ENCODE data around the gene THADA. TPM values are rescaled to one million over a fixed set of nuclear protein-coding genes. Genes with fewer than 3 reads are reported as not detected.

The THADA gene
- total RNA-seq, 2 experiments from 2014 or later: 31.2 to 32.3 TPM

DNA sequence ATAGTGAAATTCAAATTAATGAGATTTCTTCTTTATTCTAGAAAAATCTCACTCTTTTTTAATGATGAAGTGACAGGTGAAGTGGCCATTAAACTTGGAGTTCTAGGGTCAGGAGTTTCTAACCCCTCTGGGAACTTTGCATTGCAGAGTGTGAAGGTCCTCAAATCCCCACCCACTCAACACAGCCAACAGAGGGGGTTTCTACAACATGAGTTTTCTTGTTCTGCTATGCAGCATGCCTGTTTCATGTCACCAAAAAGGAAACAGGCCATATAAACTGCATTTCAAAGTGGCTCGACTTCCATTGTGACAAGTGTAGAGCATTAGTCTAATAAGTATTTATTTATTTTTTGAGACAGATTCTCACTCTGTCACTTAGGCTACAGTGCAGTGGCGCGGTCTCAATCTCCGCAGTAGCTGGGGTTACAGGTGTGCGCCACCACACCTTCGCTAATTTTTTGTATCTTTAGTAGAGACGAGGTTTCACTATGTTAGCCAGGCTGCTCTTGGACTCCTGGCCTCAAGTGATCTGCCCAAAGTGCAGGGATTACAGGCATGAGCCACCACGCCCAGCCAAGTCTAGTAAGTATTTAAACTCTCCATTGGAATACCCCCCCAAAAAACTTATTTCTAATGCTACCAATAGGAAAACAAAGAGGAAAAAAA lies 223.3 kb downstream of the THADA start:
- Histone ChIP-seq H3K27ac (ENCODE audit: low read depth, low read length, poor library complexity, severe bottlenecking) (no peak overlapping the region), H3K4me3 (ENCODE audit: low read depth, low read length, poor library complexity, severe bottlenecking) (no peak overlapping the region), H3K79me2 (ENCODE audit: insufficient read depth, low read depth, low read length) (no peaks in the 10 kb centered on the region), H3K9me3 (ENCODE audit: low read length) (no peaks in the 10 kb centered on the region), H3K36me3 (ENCODE audit: insufficient read depth, low read length) (no peaks in the 10 kb centered on the region), H4K20me1 (ENCODE audit: insufficient read depth, low read length) (no peaks in the 10 kb centered on the region), H3K4me2 (ENCODE audit: low read length) (no peak overlapping the region), H3K4me1 (ENCODE audit: insufficient read depth, low read length, poor library complexity, severe bottlenecking) (no peaks in the 10 kb centered on the region), H3K9me2 (ENCODE audit: insufficient read depth, low read length) (no peaks in the 10 kb centered on the region), H2AFZ (ENCODE audit: low read length) (no peak overlapping the region)
- no TSS peak for BruUV-seq (replicated peaks)
- POLR2A ChIA-PET: no interaction called here
- TF ChIP-seq EZH2phosphoT487 (IDR thresholded peaks at IDR 0.05; ENCODE audit: borderline replicate concordance, low read depth, low read length) (no peak), CTCF (conservative IDR thresholded peaks at IDR 0.05; ENCODE audit: low read length) (no peak)
- intact Hi-C loops (cut with micrococcal nuclease; ENCODE audit: unreplicated experiment): no loop called here
- DNase-seq (ENCODE audit: low spot score): no peak
- CTCF ChIA-PET (ENCODE audit: unreplicated experiment): no interaction called here

DNA sequence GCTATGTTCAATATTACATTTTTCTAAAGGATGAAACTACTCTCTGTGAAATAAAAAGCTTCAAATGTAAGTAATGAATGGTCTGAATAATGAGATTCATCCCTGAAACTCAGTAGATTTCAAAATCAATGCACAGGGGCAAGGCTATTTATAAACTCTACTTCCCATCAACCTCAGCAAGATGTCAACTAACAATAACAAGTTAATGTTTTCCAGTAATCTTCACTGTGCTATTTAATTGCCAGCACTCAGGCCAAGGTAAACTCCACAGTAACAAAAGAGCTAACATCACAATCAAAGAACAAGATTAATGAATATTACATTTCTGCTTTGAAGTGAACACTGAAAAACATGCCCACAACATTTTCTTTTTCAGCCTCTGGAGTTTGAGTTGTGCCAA lies 225.1 kb downstream of the THADA start:
- TF ChIP-seq EZH2phosphoT487 (IDR thresholded peaks at IDR 0.05; ENCODE audit: borderline replicate concordance, low read depth, low read length) (no peak), CTCF (conservative IDR thresholded peaks at IDR 0.05; ENCODE audit: low read length) (no peak)
- H3K27ac ChIP-seq (ENCODE audit: low read depth, low read length, poor library complexity, severe bottlenecking): no peak overlapping the region
- H3K4me3 ChIP-seq (ENCODE audit: low read depth, low read length, poor library complexity, severe bottlenecking): no peak overlapping the region
- ChIA-PET POLR2A (interaction anchor here (0.8 kb wide), 1 partner anchor 11 kb away, joined by 3 read pairs; no protein-coding TSS in a partner anchor), CTCF (ENCODE audit: unreplicated experiment) (no interaction called here)
- no peak overlapping the region for H2AFZ ChIP-seq (ENCODE audit: low read length)
- no peaks in the 10 kb centered on the region for H3K9me2 ChIP-seq (ENCODE audit: insufficient read depth, low read length)
- no peaks in the 10 kb centered on the region for H3K9me3 ChIP-seq (ENCODE audit: low read length)
- H3K36me3 ChIP-seq (ENCODE audit: insufficient read depth, low read length): no peaks in the 10 kb centered on the region
- H3K79me2 ChIP-seq (ENCODE audit: insufficient read depth, low read depth, low read length): no peaks in the 10 kb centered on the region
- no peaks in the 10 kb centered on the region for H3K4me1 ChIP-seq (ENCODE audit: insufficient read depth, low read length, poor library complexity, severe bottlenecking)
- BruUV-seq (replicated peaks): no TSS peak
- H3K4me2 ChIP-seq (ENCODE audit: low read length): no peak overlapping the region
- DNase-seq (ENCODE audit: low spot score): no peak
- no peaks in the 10 kb centered on the region for H4K20me1 ChIP-seq (ENCODE audit: insufficient read depth, low read length)
- intact Hi-C loops (cut with micrococcal nuclease; ENCODE audit: unreplicated experiment): no loop called here

DNA sequence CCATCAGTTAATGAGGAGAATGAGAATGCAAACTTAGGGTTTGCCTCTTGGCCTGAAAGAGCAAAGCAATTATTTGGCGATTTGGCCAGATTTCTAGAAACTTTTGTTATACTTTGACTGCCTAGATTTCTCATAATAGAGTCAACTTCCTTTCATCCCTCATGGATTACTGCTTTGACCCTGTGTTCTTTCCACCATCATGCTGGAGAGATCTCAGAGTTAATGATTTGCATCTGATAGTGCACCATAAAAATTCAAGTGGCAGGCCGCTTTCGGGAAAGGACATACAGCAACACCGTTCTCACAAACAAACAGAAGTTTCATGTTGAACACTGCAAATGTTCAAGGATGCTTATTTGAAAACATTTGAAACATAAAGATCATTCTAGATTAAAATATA lies 225.7 kb downstream of the THADA start:
- Histone ChIP-seq H3K4me3 (ENCODE audit: low read depth, low read length, poor library complexity, severe bottlenecking) (no peak overlapping the region), H3K4me1 (ENCODE audit: insufficient read depth, low read length, poor library complexity, severe bottlenecking) (no peaks in the 10 kb centered on the region), H3K4me2 (ENCODE audit: low read length) (no peak overlapping the region), H3K9me3 (ENCODE audit: low read length) (no peaks in the 10 kb centered on the region), H3K79me2 (ENCODE audit: insufficient read depth, low read depth, low read length) (no peaks in the 10 kb centered on the region), H4K20me1 (ENCODE audit: insufficient read depth, low read length) (no peaks in the 10 kb centered on the region), H3K27ac (ENCODE audit: low read depth, low read length, poor library complexity, severe bottlenecking) (no peak overlapping the region), H3K9me2 (ENCODE audit: insufficient read depth, low read length) (no peaks in the 10 kb centered on the region), H2AFZ (ENCODE audit: low read length) (no peak overlapping the region), H3K36me3 (ENCODE audit: insufficient read depth, low read length) (no peaks in the 10 kb centered on the region)
- no peak for DNase-seq (ENCODE audit: low spot score)
- TF ChIP-seq CTCF (conservative IDR thresholded peaks at IDR 0.05; ENCODE audit: low read length) (no peak), EZH2phosphoT487 (IDR thresholded peaks at IDR 0.05; ENCODE audit: borderline replicate concordance, low read depth, low read length) (no peak)
- no TSS peak for BruUV-seq (replicated peaks)
- intact Hi-C loops (cut with micrococcal nuclease; ENCODE audit: unreplicated experiment): no loop called here
- CTCF ChIA-PET (ENCODE audit: unreplicated experiment): no interaction called here
- POLR2A ChIA-PET: no interaction called here

Measured in OCI-LY7 (cell line).